DND-41 (cell line): ENCODE measurements around the gene MAIP1.

Source experiments
- ATAC-seq: fragments of 200-7000 bp; cut with Tn5 transposase; 3 replicates; pipeline ENCODE4 v1.9.1; 2021; ENCODE audit warnings: low read depth; ENCODE audit not compliant: insufficient read depth
- DNase-seq: peaks from one replicate; pipeline ENCODE4 v3.0.0-alpha.2; 2020
- H2AFZ ChIP-seq: 2 replicates; pipeline ENCODE4 v1.6.0; 2012; ENCODE audit warnings: low read depth, low read length
- H3K27ac ChIP-seq: 2 replicates; pipeline ENCODE4 v1.5.1; 2012; ENCODE audit warnings: low read length, inconsistent platforms
- H3K27me3 ChIP-seq: fragments of 200-600 bp; sonication (generic); 2 replicates; pipeline ENCODE4 v1.6.0; 2012; ENCODE audit warnings: low read length, mild to moderate bottlenecking, inconsistent platforms; ENCODE audit not compliant: insufficient read depth, poor library complexity
- H3K36me3 ChIP-seq: 2 replicates; pipeline ENCODE4 v1.5.1; 2012; ENCODE audit warnings: low read length, inconsistent platforms; ENCODE audit not compliant: insufficient read depth
- H3K4me1 ChIP-seq: 2 replicates; pipeline ENCODE4 v1.5.1; 2012; ENCODE audit warnings: mild to moderate bottlenecking, low read length; ENCODE audit not compliant: insufficient read depth
- H3K4me2 ChIP-seq: 2 replicates; pipeline ENCODE4 v1.6.0; 2012; ENCODE audit warnings: mild to moderate bottlenecking, moderate library complexity, low read length, inconsistent platforms; ENCODE audit not compliant: insufficient read depth
- H3K4me3 ChIP-seq, 2 experiments: fragments of 200-600 bp in 1 of 2; shearing (Covaris generic) in 1 of 2; 2 replicates each; pipeline ENCODE4 v1.5.1; 2012 to 2016; ENCODE audit warnings: inconsistent platforms in 2 of 2, low read length in 2 of 2, mild to moderate bottlenecking in 2 of 2, low read depth in 1 of 2, moderate library complexity in 1 of 2
- H3K79me2 ChIP-seq: 2 replicates; pipeline ENCODE4 v1.6.0; 2012; ENCODE audit warnings: low read length, inconsistent platforms; ENCODE audit not compliant: insufficient read depth
- H3K9ac ChIP-seq: 2 replicates; pipeline ENCODE4 v1.6.0; 2012; ENCODE audit warnings: low read depth, mild to moderate bottlenecking, inconsistent platforms, low read length, moderate library complexity
- H3K9me3 ChIP-seq: 2 replicates; pipeline ENCODE4 v1.5.1; 2012; ENCODE audit warnings: low read length, moderate library complexity, mild to moderate bottlenecking, inconsistent platforms; ENCODE audit not compliant: insufficient read depth, severe bottlenecking
- H4K20me1 ChIP-seq: 2 replicates; pipeline ENCODE4 v1.6.0; 2012; ENCODE audit warnings: low read length; ENCODE audit not compliant: insufficient read depth
- EZH2 ChIP-seq: IDR thresholded peaks from 3 replicates; pipeline ENCODE4 v1.6.1; 2012; ENCODE audit warnings: borderline replicate concordance, low read depth, mild to moderate bottlenecking, moderate library complexity, low read length, inconsistent platforms; ENCODE audit not compliant: severe bottlenecking
- TF ChIP-seq, protein P1 (sequence below): IDR thresholded peaks from 2 replicates; pipeline ENCODE4 v1.5.1; 2012; ENCODE audit warnings: borderline replicate concordance, low read length, moderate library complexity, mild to moderate bottlenecking; ENCODE audit not compliant: poor library complexity, severe bottlenecking; ENCODE audit errors: extremely low read depth

MAIP1 gene

DNA sequence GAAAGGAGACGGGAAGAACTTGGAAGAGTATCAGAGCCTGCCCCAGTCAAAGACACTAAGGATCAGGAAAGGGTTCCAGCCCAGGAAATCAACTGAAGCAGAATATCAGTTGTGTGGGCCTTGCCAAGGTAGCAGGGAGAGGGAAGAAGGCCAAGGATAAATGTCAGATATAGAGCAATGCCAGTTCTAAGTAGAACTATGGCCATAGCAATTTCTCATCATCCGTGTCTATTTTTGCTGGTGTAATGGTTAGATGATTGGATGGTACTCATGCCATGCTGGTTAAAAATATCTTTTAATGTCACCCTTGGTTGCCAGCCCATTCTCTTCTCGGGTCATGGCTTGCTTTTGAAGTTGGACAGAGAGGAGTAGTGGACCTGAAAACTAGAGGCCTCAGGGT, 41.9 kb downstream of the MAIP1 start:
- Histone ChIP-seq H4K20me1 (no peaks in the 10 kb centered on the region), H3K9ac (no peak overlapping the region), H3K27ac (no peak overlapping the region), H2AFZ (no peak overlapping the region), H3K4me1 (no peaks in the 10 kb centered on the region), H3K36me3 (no peaks in the 10 kb centered on the region), H3K4me3 (no peak overlapping the region), H3K79me2 (no peaks in the 10 kb centered on the region), H3K4me2 (no peak overlapping the region), H3K9me3 (no peaks in the 10 kb centered on the region), H3K27me3 (peaks cover 2% of the 10 kb centered on the region)
- ATAC-seq (no peak), DNase-seq (no peak)
- TF ChIP-seq, protein P1, sequence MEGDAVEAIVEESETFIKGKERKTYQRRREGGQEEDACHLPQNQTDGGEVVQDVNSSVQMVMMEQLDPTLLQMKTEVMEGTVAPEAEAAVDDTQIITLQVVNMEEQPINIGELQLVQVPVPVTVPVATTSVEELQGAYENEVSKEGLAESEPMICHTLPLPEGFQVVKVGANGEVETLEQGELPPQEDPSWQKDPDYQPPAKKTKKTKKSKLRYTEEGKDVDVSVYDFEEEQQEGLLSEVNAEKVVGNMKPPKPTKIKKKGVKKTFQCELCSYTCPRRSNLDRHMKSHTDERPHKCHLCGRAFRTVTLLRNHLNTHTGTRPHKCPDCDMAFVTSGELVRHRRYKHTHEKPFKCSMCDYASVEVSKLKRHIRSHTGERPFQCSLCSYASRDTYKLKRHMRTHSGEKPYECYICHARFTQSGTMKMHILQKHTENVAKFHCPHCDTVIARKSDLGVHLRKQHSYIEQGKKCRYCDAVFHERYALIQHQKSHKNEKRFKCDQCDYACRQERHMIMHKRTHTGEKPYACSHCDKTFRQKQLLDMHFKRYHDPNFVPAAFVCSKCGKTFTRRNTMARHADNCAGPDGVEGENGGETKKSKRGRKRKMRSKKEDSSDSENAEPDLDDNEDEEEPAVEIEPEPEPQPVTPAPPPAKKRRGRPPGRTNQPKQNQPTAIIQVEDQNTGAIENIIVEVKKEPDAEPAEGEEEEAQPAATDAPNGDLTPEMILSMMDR = no peak
- TF ChIP-seq EZH2 = no peak

DNA sequence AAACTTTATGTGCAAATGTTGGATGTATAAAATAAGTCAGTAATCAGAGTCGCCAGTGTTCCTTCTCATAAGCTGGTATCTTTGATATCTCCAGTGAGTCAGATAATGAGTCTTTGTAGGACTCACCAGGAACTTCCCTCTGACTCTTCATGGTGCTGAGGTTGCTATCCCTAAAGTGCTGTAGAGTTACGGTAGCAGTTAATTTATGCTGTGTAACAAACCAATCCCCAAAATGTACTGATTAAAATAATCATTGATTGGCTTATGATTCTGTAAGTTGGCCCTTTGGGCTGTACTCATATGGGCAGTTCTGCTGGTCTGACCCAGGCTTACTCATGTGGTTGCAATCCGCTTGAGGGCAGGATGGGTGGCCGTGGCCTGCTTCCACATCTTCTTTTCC, 43.8 kb downstream of the MAIP1 start:
- no peak overlapping the region for H3K4me2 ChIP-seq
- no peak for TF ChIP-seq EZH2
- TF ChIP-seq, protein P1 = no peak
- no peak for DNase-seq

DNA sequence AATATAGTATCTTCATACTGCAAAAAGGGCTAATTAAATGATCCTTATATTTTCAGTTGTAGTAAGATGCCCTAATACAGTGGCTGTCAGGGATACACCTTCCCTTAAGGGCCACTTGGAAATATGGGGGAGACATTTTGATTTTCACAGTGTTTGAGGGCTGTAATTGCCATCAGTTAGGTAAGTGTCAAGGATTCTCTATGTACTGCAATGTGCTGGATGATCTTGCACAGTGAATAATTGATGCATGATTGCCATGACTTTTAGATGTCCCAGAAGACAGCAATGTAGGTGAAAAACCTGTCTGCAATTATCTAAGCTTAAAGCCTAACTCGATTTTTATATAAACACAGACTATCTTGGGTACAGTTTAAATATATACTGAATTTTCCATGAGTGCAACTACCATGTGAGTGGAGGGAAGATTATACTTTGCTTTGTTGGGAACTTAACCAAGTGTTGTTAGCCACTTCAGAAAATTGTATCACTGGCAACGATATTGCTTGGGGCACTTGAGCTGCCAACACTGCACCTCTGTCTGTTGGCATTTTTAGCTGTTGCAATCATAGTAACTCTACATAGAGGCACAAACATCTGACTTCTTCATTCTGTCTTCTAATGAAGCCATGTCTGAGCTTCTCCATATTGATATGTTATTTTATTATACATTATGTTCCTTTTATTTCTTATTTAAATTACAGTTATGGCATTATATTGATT, 45.2 kb downstream of the MAIP1 start:
- no peaks in the 10 kb centered on the region for H3K4me1 ChIP-seq
- H2AFZ ChIP-seq = no peak overlapping the region
- H3K9ac ChIP-seq = no peak overlapping the region
- TF ChIP-seq EZH2 = no peak
- TF ChIP-seq, protein P1 = no peak
- H3K4me3 ChIP-seq = no peak overlapping the region
- H3K27me3 ChIP-seq = peaks cover 2% of the 10 kb centered on the region
- no peaks in the 10 kb centered on the region for H4K20me1 ChIP-seq
- no peaks in the 10 kb centered on the region for H3K36me3 ChIP-seq
- ATAC-seq (no peak), DNase-seq (no peak)
- no peaks in the 10 kb centered on the region for H3K79me2 ChIP-seq
- H3K4me2 ChIP-seq = no peak overlapping the region
- no peak overlapping the region for H3K27ac ChIP-seq
- H3K9me3 ChIP-seq = no peaks in the 10 kb centered on the region

More for the DNA sequence above, 43.8 kb downstream of the MAIP1 start:
- Histone ChIP-seq H3K9me3 (no peaks in the 10 kb centered on the region), H4K20me1 (no peaks in the 10 kb centered on the region), H3K27ac (no peak overlapping the region), H3K27me3 (peaks cover 2% of the 10 kb centered on the region), H3K4me3 (no peak overlapping the region), H2AFZ (no peak overlapping the region), H3K4me1 (no peaks in the 10 kb centered on the region), H3K36me3 (no peaks in the 10 kb centered on the region), H3K79me2 (no peaks in the 10 kb centered on the region), H3K9ac (no peak overlapping the region)
- no peak for ATAC-seq

DNA sequence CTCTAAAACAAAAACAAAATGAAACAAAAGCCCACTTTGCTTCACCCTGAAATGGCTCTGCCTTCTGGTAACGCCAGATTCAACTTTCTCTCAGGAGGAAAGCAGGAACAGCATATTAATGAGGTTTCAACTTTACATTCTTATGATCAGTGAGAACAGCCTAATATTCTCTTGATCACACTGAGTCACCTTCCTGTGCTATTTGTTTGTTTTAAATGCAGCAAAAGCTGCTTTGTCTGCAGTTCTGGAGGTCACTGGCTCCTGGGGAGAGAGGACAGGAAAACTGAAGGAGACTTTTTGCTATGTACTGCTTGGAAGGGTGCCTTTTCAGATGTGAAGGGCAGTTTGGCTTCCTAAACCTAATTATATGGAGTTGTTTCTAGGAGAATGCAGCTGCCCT, 48.1 kb downstream of the MAIP1 start:
- no peak overlapping the region for H3K4me2 ChIP-seq
- no peak overlapping the region for H3K9ac ChIP-seq
- TF ChIP-seq EZH2 = no peak
- TF ChIP-seq, protein P1 = no peak
- peaks cover 2% of the 10 kb centered on the region for H3K27me3 ChIP-seq
- no peaks in the 10 kb centered on the region for H3K4me1 ChIP-seq
- H4K20me1 ChIP-seq = no peaks in the 10 kb centered on the region
- H3K9me3 ChIP-seq = no peaks in the 10 kb centered on the region
- no peak overlapping the region for H3K4me3 ChIP-seq
- no peaks in the 10 kb centered on the region for H3K79me2 ChIP-seq
- no peak overlapping the region for H3K27ac ChIP-seq
- ATAC-seq = no peak
- no peak overlapping the region for H2AFZ ChIP-seq
- no peak for DNase-seq
- H3K36me3 ChIP-seq = no peaks in the 10 kb centered on the region
